GM12891 (cell line): ENCODE measurements around the gene TMEM74B.

Experiments used
- PAX5 ChIP-seq: IDR thresholded peaks from 2 replicates; pipeline ENCODE4 v1.6.1; 2011; ENCODE audit warnings: low read length, moderate library complexity, mild to moderate bottlenecking; ENCODE audit not compliant: insufficient read depth, severe bottlenecking
- POLR2A ChIP-seq: IDR thresholded peaks from 2 replicates; pipeline ENCODE4 v1.6.1; 2011; ENCODE audit warnings: low read depth, low read length, control low read depth
- POLR2AphosphoS5 ChIP-seq: IDR thresholded peaks from 2 replicates; pipeline ENCODE4 v1.6.1; 2011; ENCODE audit warnings: low read depth, low read length, control low read depth
- POU2F2 ChIP-seq: IDR thresholded peaks from 2 replicates; pipeline ENCODE4 v1.6.1; 2011; ENCODE audit warnings: low read depth, mild to moderate bottlenecking, control low read depth, low read length, moderate library complexity
- SPI1 ChIP-seq: IDR thresholded peaks from 2 replicates; pipeline ENCODE4 v1.6.1; 2011; ENCODE audit warnings: low read depth, low read length, control low read depth
- TAF1 ChIP-seq: IDR thresholded peaks from 2 replicates; pipeline ENCODE4 v1.6.1; 2011; ENCODE audit warnings: low read depth, low read length, control low read depth

DNA sequence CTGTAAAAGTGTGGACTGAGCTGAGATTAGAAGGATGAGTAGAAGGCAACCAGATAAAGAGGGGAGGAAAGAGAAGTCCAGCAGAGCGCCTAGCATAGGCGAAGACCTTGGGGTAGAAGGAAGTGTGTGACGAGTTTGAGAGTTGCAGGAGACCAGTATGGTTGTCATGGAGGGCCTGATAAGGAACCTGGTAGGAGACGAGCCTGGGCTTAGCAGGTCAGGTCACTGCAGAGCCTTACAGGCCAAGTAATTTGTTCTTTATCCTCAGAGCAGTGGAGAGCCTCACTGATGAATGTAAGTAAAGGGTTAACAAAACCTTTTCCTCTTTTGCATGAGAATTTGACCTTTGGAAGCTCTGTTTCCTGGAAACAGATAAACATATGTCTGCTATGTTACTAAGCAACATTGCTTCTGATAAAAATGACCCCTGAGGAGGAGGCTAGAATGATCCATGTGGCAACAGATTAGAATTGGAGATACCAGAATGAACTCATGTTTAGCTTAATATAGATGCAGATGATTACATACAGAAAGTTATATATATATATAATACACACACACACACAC, 2.9 kb upstream of the TMEM74B start:
- TF ChIP-seq TAF1 (no peak), POLR2AphosphoS5 (no peak), POLR2A (no peak), SPI1 (no peak), POU2F2 (no peak), PAX5 (no peak)
